PFSK-1 (cell line): ENCODE data around the gene ADAP1.

ENCODE experiments used
- FOXP2 ChIP-seq: optimal IDR thresholded peaks from 2 replicates; pipeline ENCODE3; 2011; ENCODE audit warnings: borderline replicate concordance, control low read depth, inconsistent platforms; ENCODE audit not compliant: insufficient read depth; ENCODE audit errors: extremely low read length, extremely low read depth
- POLR2AphosphoS5 ChIP-seq: IDR thresholded peaks from 2 replicates; pipeline ENCODE4 v1.6.1; 2012; ENCODE audit warnings: low read depth, mild to moderate bottlenecking, control low read depth, low read length, moderate library complexity
- SIN3A ChIP-seq: IDR thresholded peaks from 2 replicates; pipeline ENCODE4 v1.6.1; 2012; ENCODE audit warnings: mild to moderate bottlenecking, low read length, moderate library complexity, borderline replicate concordance; ENCODE audit not compliant: insufficient read depth
- TAF1 ChIP-seq: IDR thresholded peaks from 2 replicates; pipeline ENCODE4 v1.6.1; 2012; ENCODE audit warnings: low read length, control low read depth, borderline replicate concordance; ENCODE audit not compliant: insufficient read depth
- TF ChIP-seq, protein P1 (sequence below), 2 experiments: IDR thresholded peaks; 2 replicates each; pipeline versions ENCODE4 v1.6.1 to v1.8.0; 2011 to 2012; ENCODE audit warnings: low read depth in 2 of 2, low read length in 2 of 2, control low read depth in 1 of 2, inconsistent platforms in 1 of 2, mild to moderate bottlenecking in 1 of 2, moderate library complexity in 1 of 2; ENCODE audit not compliant: insufficient read depth in 1 of 2

ADAP1 gene

DNA sequence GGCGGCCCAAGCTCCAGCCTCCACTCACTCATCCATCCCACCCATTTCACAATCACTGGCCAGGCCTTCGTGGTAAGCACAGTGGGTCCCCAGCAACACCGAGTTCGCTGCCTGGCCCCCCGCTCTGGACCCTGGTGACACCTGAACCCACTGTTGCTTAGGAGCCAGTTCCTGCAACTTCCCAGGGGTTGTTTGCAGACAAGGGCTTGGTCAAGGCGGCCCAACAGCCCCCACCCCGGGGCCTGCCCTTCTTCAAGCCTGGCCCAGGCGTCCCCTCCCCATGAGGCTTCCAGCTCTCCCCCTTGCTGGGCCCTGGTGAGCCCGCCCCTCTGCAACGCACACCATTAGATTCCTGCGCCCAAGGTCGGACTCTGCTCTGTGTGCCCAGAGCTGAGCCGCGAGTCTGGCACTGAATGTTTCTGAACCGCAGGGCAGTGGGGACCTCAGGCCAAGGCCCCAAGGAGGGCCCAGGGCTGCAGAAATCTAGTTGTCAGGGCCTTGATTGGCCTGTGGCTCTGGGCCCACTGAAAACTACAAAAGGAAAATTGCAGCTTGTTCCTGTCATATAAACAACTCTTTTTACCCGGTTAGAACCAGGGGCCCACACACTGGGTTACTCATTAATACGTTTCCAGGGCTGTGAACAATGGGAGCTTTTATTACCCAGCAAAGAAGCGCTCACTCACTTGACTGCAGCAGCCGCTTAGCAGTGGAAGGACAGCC, 23.0 kb upstream of the ADAP1 start:
- no peak for TF ChIP-seq POLR2AphosphoS5
- no peak for TF ChIP-seq FOXP2
- TF ChIP-seq TAF1: no peak
- no peak for TF ChIP-seq SIN3A
- TF ChIP-seq, protein P1, sequence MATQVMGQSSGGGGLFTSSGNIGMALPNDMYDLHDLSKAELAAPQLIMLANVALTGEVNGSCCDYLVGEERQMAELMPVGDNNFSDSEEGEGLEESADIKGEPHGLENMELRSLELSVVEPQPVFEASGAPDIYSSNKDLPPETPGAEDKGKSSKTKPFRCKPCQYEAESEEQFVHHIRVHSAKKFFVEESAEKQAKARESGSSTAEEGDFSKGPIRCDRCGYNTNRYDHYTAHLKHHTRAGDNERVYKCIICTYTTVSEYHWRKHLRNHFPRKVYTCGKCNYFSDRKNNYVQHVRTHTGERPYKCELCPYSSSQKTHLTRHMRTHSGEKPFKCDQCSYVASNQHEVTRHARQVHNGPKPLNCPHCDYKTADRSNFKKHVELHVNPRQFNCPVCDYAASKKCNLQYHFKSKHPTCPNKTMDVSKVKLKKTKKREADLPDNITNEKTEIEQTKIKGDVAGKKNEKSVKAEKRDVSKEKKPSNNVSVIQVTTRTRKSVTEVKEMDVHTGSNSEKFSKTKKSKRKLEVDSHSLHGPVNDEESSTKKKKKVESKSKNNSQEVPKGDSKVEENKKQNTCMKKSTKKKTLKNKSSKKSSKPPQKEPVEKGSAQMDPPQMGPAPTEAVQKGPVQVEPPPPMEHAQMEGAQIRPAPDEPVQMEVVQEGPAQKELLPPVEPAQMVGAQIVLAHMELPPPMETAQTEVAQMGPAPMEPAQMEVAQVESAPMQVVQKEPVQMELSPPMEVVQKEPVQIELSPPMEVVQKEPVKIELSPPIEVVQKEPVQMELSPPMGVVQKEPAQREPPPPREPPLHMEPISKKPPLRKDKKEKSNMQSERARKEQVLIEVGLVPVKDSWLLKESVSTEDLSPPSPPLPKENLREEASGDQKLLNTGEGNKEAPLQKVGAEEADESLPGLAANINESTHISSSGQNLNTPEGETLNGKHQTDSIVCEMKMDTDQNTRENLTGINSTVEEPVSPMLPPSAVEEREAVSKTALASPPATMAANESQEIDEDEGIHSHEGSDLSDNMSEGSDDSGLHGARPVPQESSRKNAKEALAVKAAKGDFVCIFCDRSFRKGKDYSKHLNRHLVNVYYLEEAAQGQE (IDR thresholded peaks at IDR 0.05; ENCODE audit: insufficient read depth in 1 of 2, low read depth in 2 of 2, low read length in 2 of 2): no peak

DNA sequence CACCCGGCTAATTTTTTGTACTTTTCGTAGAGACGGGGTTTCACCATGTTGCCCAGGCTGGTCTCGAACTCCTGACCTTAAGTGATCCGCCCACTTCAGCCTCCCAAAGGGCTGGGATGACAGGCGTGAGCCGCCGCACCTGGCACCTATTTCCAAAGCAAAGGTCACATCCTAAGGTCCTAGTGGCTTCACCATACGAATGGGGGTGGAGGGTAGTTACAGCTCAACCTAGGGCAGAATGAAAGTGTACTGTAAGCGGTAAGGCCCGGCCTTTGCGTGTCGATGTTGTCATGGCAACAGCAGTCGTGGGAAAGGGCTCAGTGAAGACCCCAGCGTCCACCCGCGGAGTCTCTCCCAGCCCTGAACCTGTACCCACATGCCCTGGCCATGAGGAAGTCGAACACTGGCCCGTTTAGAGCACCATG, 22.4 kb upstream of the ADAP1 start:
- TF ChIP-seq TAF1: no peak
- TF ChIP-seq, protein P1 (IDR thresholded peaks at IDR 0.05; ENCODE audit: insufficient read depth in 1 of 2, low read depth in 2 of 2, low read length in 2 of 2): no peak
- no peak for TF ChIP-seq FOXP2
- no peak for TF ChIP-seq POLR2AphosphoS5
- no peak for TF ChIP-seq SIN3A

DNA sequence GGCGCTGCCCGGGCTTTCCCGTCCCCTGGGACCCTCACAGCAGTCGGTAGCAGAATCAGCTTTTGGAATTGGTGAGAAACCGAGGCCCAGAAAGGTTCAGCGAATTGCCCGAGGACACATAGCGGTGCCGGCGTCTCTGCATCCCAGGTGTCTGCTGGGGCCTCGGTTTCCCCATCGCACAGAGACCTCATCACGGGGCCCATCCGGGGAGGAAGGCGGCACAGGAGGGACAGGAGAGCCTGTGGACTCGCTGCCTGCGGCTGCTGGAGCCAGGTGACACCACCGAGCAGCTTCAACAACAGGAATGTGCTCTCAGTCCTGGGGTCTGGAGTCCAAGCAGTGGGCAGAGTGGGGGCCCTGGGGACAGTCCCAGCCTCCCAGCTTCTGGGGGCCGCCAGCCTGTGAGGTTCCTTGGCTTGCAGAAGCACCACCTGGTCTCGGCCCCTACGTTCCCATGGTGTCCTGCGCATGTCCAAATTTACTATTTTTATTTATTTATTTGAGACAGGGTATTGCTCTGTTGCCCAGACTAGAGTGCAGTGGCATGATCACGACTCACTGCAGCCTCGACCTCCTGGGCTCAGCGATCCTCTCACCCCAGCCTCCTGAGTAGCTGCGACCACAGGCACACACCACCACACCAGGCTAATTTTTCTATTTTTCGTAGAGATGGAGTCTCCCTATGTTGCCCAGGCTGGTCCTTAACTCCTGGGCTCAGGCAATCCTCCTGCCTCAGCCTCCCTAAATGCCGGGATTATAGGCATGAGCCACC, 21.4 kb upstream of the ADAP1 start:
- TF ChIP-seq FOXP2 (no peak), SIN3A (no peak), TAF1 (no peak), POLR2AphosphoS5 (no peak)
- TF ChIP-seq, protein P1 (IDR thresholded peaks at IDR 0.05; ENCODE audit: insufficient read depth in 1 of 2, low read depth in 2 of 2, low read length in 2 of 2): no peak

DNA sequence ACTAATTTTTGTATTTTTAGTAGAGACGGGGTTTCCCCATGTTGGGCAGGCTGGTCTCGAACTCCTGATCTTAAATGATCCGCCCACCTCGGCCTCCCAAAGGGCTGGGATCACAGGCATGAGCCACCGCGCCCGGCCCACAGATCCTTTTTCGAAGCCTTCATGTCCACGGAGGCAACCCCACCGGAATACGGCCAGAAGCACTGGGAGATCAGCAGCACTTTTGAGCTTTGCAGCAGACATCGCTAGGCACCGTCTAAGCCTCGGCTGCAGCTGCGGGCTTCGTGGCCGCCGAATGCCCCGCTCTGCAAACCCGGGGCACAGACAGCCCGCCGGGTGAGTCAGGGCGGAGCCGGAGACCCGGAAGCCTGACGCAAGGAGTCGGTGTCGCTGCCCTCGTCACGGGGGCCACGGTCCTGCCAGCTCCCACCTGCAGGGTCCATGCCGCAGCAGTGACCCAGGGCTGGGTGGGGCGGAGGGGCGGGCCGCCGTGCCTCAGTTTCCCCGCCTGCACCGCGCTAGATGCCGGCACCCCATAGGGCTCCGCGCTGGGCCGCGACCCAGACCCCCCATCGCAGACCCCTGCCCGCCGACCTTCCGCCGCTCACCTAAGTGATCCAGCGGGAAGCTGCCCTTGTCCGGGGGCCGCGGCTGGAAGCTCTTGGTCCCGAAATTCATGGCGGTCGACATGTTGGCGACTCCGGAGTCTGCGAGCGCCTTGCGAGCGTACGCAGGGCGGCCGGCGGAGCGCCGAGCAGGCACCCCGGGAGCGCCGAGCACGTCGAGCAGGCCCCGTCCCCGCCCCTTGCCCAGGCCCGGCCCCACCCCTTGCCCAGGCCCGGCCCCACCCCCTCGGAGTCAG, 20.6 kb upstream of the ADAP1 start, which contains the start of gene COX19:
TSS of gene COX19 (minus strand) at position 730 of the 862 bp plus-strand sequence. CDS start at position 690, 40 bp downstream.
- TF ChIP-seq, protein P1 (IDR thresholded peaks at IDR 0.05; ENCODE audit: insufficient read depth in 1 of 2, low read depth in 2 of 2, low read length in 2 of 2): peak in 1 of 2 experiments; percentile 55; a peak in 2 of 4 replicates
- TF ChIP-seq SIN3A (0 out of 2 replicates have a peak, but pooled peaks have one; percentile 51), TAF1 (peak; percentile 93; the same call in 1 of the 2 replicates), POLR2AphosphoS5 (peak; percentile 88), FOXP2 (peak; percentile 90)
